ENCODE measurements around the gene AFG3L2.
"Not testable (repeated sequence)": the region's sequence is repeated elsewhere in the genome, so short reads cannot be mapped to it uniquely, and the experiment has no call there.

AFG3L2 gene

GRCh38 chr18:12394428-12394827 lies 17.4 kb upstream of the AFG3L2 start:
- DNase-seq, result no peak

GRCh38 chr18:12393998-12394397 lies 17.0 kb upstream of the AFG3L2 start:
- DNase-seq, result no peak

GRCh38 chr18:12393510-12393909 lies 16.5 kb upstream of the AFG3L2 start:
- DNase-seq, result no peak

GRCh38 chr18:12391487-12392165 lies 14.6 kb upstream of the AFG3L2 start:
- no peak for DNase-seq

- DNase-seq, result no peak
Observed at GRCh38 chr18:12388442-12388841, 11.4 kb upstream of the AFG3L2 start.

GRCh38 chr18:12384261-12384660 lies 7.2 kb upstream of the AFG3L2 start:
- DNase-seq, result no peak

- not testable (repeated sequence) for DNase-seq
Observed at GRCh38 chr18:12383759-12384158, 6.7 kb upstream of the AFG3L2 start.

- DNase-seq, result not testable (repeated sequence)
Observed at GRCh38 chr18:12382221-12382814, 5.3 kb upstream of the AFG3L2 start.

GRCh38 chr18:12378198-12378558 lies 1.2 kb upstream of the AFG3L2 start:
- not testable (repeated sequence) for DNase-seq

- no peak for DNase-seq
Observed at GRCh38 chr18:12377556-12378197, 650 bp upstream of the AFG3L2 start.

GRCh38 chr18:12376034-12376753 lies 833 bp downstream of the AFG3L2 start:
- no peak for DNase-seq

GRCh38 chr18:12374401-12374800 lies 2.6 kb downstream of the AFG3L2 start:
- DNase-seq, result no peak

- no peak for DNase-seq
Observed at GRCh38 chr18:12373771-12374116, 3.3 kb downstream of the AFG3L2 start.

GRCh38 chr18:12373116-12373770 lies 3.8 kb downstream of the AFG3L2 start:
- DNase-seq, result no peak

- no peak for DNase-seq
Observed at GRCh38 chr18:12372406-12372805, 4.6 kb downstream of the AFG3L2 start.

- no peak for DNase-seq
Observed at GRCh38 chr18:12371590-12371989, 5.4 kb downstream of the AFG3L2 start.

GRCh38 chr18:12369211-12369610 lies 7.8 kb downstream of the AFG3L2 start:
- no peak for DNase-seq

GRCh38 chr18:12366784-12367183 lies 10.2 kb downstream of the AFG3L2 start:
- no peak for DNase-seq

GRCh38 chr18:12366379-12366778 lies 10.6 kb downstream of the AFG3L2 start:
- DNase-seq, result no peak

GRCh38 chr18:12362473-12363174 lies 14.4 kb downstream of the AFG3L2 start:
- DNase-seq, result no peak

- DNase-seq, result no peak
Observed at GRCh38 chr18:12361770-12362378, 15.2 kb downstream of the AFG3L2 start.

GRCh38 chr18:12359515-12359927 lies 17.5 kb downstream of the AFG3L2 start:
- no peak for DNase-seq
